K562 (cell line): Measurements from ENCODE around the gene BARD1. TPM values are rescaled to one million over a fixed set of nuclear protein-coding genes. Genes with fewer than 3 reads are reported as not detected.

Source experiments
- ATAC-seq: fragments of 200-7000 bp; cut with Tn5 transposase; 3 replicates; pipeline ENCODE4 v1.9.1; 2020; ENCODE audit warnings: moderate library complexity
- BruUV-seq: library from RNA; stranded (reverse); fragments of 400-500 nt; replicated peaks from 2 replicates; lab custom pipeline; 2021; lab: Mats Ljungman, UMichigan
- CTCF ChIA-PET: fragments of 300-600 bp; formaldehyde crosslinking; extraction: SDS; loops from one replicate; lab custom pipeline; 2021; ENCODE audit warnings: low intra/inter-chr PET ratio; lab: Yijun Ruan, JAX
- POLR2A ChIA-PET: fragments of 300-600, 350-650 bp; sonication (Branson Sonifier 250); formaldehyde crosslinking; extraction: SDS; loops from one replicate; lab custom pipeline; 2021; ENCODE audit warnings: antibody characterized with exemption, inconsistent platforms; lab: Yijun Ruan, JAX
- DNase-seq, 4 experiments: peaks; one replicate each; pipeline versions ENCODE4 v3.0.0 to v3.0.0-alpha.2; 2011 to 2018; ENCODE audit warnings: low spot score in 3 of 4, mixed read lengths in 3 of 4; ENCODE audit errors: extremely low read depth in 1 of 4
- FAIRE-seq: peaks from 2 replicates; lab custom pipeline; 2011; peaks lifted over from hg19 to GRCh38; lab: Jason Lieb, UNC
- H2AFZ ChIP-seq: 2 replicates; pipeline ENCODE4 v1.6.0; 2011; ENCODE audit warnings: low read depth, low read length, control low read depth, inconsistent platforms
- H3K27ac ChIP-seq: fragments of 200-600 bp; 3 replicates; pipeline ENCODE4 v1.8.0; 2011; ENCODE audit warnings: low read depth, mild to moderate bottlenecking, control low read depth, inconsistent platforms, low read length, moderate library complexity, mixed read lengths; ENCODE audit errors: extremely low read depth
- H3K27me3 ChIP-seq, 2 experiments: fragments of 300-600 bp in 1 of 2; 2 replicates in 1 of 2; 3 replicates in 1 of 2; pipeline versions ENCODE4 v1.6.0 to v1.8.0; 2011; ENCODE audit warnings: inconsistent platforms in 2 of 2, low read length in 2 of 2, mild to moderate bottlenecking in 1 of 2, mixed read lengths in 1 of 2, moderate library complexity in 1 of 2; ENCODE audit not compliant: control insufficient read depth in 2 of 2, insufficient read depth in 2 of 2
- H3K36me3 ChIP-seq: fragments of 300-600 bp; 3 replicates; pipeline ENCODE4 v1.8.0; 2011; ENCODE audit warnings: mild to moderate bottlenecking, low read length, inconsistent platforms; ENCODE audit not compliant: control insufficient read depth, insufficient read depth
- H3K4me1 ChIP-seq, 2 experiments: fragments of 200-600 bp in 1 of 2; replicated peaks in 1 of 2; 2 replicates in 1 of 2; 3 replicates in 1 of 2; pipeline versions ENCODE4 v1.5.1 to v1.8.0; 2011; ENCODE audit warnings: inconsistent platforms in 2 of 2, low read length in 2 of 2, mild to moderate bottlenecking in 1 of 2, mixed read lengths in 1 of 2, moderate library complexity in 1 of 2; ENCODE audit not compliant: control insufficient read depth in 2 of 2, insufficient read depth in 2 of 2
- H3K4me2 ChIP-seq: 2 replicates; pipeline ENCODE4 v1.6.1; 2011; ENCODE audit warnings: low read length, control low read depth, inconsistent platforms, mixed read lengths; ENCODE audit not compliant: insufficient read depth
- H3K4me3 ChIP-seq: fragments of 200-600 bp; sonication (generic), shearing (Covaris generic); 2 replicates; pipeline ENCODE4 v1.5.1; 2016; ENCODE audit warnings: control low read depth, inconsistent platforms
- H3K79me2 ChIP-seq: fragments of 200-600 bp; 3 replicates; pipeline ENCODE4 v1.8.0; 2011; ENCODE audit warnings: low read length, inconsistent platforms; ENCODE audit not compliant: control insufficient read depth, insufficient read depth
- H3K9ac ChIP-seq, 2 experiments: 2 replicates each; pipeline versions ENCODE4 v1.6.0 to v1.6.1; 2011; ENCODE audit warnings: low read depth in 2 of 2, low read length in 2 of 2, control low read depth in 1 of 2, inconsistent platforms in 1 of 2, mild to moderate bottlenecking in 1 of 2, mixed read lengths in 1 of 2; ENCODE audit not compliant: insufficient read depth in 1 of 2
- H3K9me1 ChIP-seq: one replicate; pipeline ENCODE4 v1.6.0; 2011; ENCODE audit warnings: inconsistent platforms, mild to moderate bottlenecking, low read length, moderate library complexity; ENCODE audit not compliant: control insufficient read depth, insufficient read depth
- H3K9me3 ChIP-seq: replicated peaks from 2 replicates; pipeline ENCODE4 v1.5.1; 2011; ENCODE audit warnings: low read depth, low read length, inconsistent platforms; ENCODE audit not compliant: control insufficient read depth, insufficient read depth
- H4K20me1 ChIP-seq: replicated peaks from 2 replicates; pipeline ENCODE4 v1.6.1; 2011; ENCODE audit warnings: low read length, inconsistent platforms, mixed read lengths; ENCODE audit not compliant: control insufficient read depth, insufficient read depth
- ILK ChIP-seq: fragments of 450-650 bp; IDR thresholded peaks from 2 replicates; pipeline ENCODE4 v1.6.1; 2016; ENCODE audit warnings: missing genetic modification characterization, low read depth, mild to moderate bottlenecking, missing compliant biosample characterization, moderate library complexity, borderline replicate concordance
- NR2C1 ChIP-seq, 2 experiments: fragments of 450-650 bp; IDR thresholded peaks; 2 replicates each; pipeline ENCODE4 v1.6.1; 2017; ENCODE audit warnings: mild to moderate bottlenecking in 2 of 2, antibody characterized with exemption in 1 of 2, inconsistent platforms in 1 of 2, missing compliant biosample characterization in 1 of 2, missing genetic modification characterization in 1 of 2
- NR4A1 ChIP-seq, 2 experiments: fragments of 250-450 bp in 1 of 2; fragments of 450-650 bp in 1 of 2; sonication (Bioruptor Pico) in 1 of 2; IDR thresholded peaks; 2 replicates each; pipeline versions ENCODE4 v1.4.0 to v1.6.1; 2016 to 2020; ENCODE audit warnings: mild to moderate bottlenecking in 2 of 2, missing compliant biosample characterization in 1 of 2, missing genetic modification characterization in 1 of 2, moderate library complexity in 1 of 2
- PHB2 ChIP-seq: fragments of 450-650 bp; IDR thresholded peaks from 2 replicates; pipeline ENCODE4 v1.6.1; 2017; ENCODE audit warnings: low read depth
- SIX5 ChIP-seq, 2 experiments: IDR thresholded peaks; 2 replicates each; pipeline ENCODE4 v1.6.1; 2011; ENCODE audit warnings: low read length in 2 of 2, borderline replicate concordance in 1 of 2, low read depth in 1 of 2, mild to moderate bottlenecking in 1 of 2, moderate library complexity in 1 of 2; ENCODE audit not compliant: insufficient read depth in 1 of 2
- ZNF12 ChIP-seq: sonication (generic); formaldehyde crosslinking; IDR thresholded peaks from 2 replicates; pipeline ENCODE4 v1.4.0; 2020; ENCODE audit warnings: mild to moderate bottlenecking, missing genetic modification reagents
- ZNF3 ChIP-seq: fragments of 250-450 bp; sonication (Bioruptor Pico); IDR thresholded peaks from 2 replicates; pipeline ENCODE4 v1.5.0; 2021; ENCODE audit warnings: mild to moderate bottlenecking, moderate library complexity
- ZNF707 ChIP-seq: fragments of 250-450 bp; sonication (Bioruptor Pico); conservative IDR thresholded peaks from 2 replicates; pipeline ENCODE4 v1.8.0; 2022; ENCODE audit warnings: inconsistent platforms, mild to moderate bottlenecking, moderate library complexity
- in situ Hi-C: fragments of 300-500 bp; cut with MboI; formaldehyde crosslinking; loops from 4 replicates; pipeline ENCODE4 v1.15.0; 2018; ENCODE audit warnings: inconsistent platforms, mixed read lengths
- intact Hi-C: fragments of 100-400 bp; cut with micrococcal nuclease; formaldehyde crosslinking; loops from 2 replicates; pipeline ENCODE4 v1.14.2; 2022
- polyA plus RNA-seq, 8 experiments: library from polyadenylated mRNA; depleted of rRNA in 4 of 8; stranded (reverse) in 5 of 8; unstranded in 3 of 8; fragments of >200 nt; fragmentation: Nextera tagmentation in 2 of 8; fragmentation: Illumina TruSeq in 1 of 8; extraction: Ambion mirVana in 2 of 8; extraction: Trizol in 1 of 8; gene quantifications; 2 replicates each; pipeline versions ENCODE4 v1.2.1 to v1.2.3, GENCODE V29; 2011 to 2014; ENCODE audit warnings: inconsistent platforms in 1 of 8, missing spikeins in 1 of 8
- total RNA-seq, 7 experiments: library from RNA; depleted of rRNA in 6 of 7; stranded (reverse); fragments of >200 nt in 6 of 7; fragmentation: Illumina TruSeq in 2 of 7; extraction: Trizol in 2 of 7; gene quantifications; 2 replicates each; pipeline versions ENCODE4 v1.2.1 to v1.2.3, GENCODE V29; 2011 to 2021; ENCODE audit warnings: low replicate concordance in 1 of 7
- TF ChIP-seq, protein P1 (sequence below), 2 experiments: fragments of 200-800 bp in 1 of 2; sonication (Bioruptor generic) in 1 of 2; sonication (generic) in 1 of 2; formaldehyde crosslinking in 1 of 2; IDR thresholded peaks in 1 of 2; conservative IDR thresholded peaks in 1 of 2; 2 replicates each; pipeline versions ENCODE4 v1.5.0 to v1.6.1; 2016 to 2020; ENCODE audit warnings: missing compliant biosample characterization in 1 of 2, missing genetic modification characterization in 1 of 2, missing genetic modification reagents in 1 of 2
- TF ChIP-seq, protein P2 (sequence below): fragments of 250-450 bp; sonication (Bioruptor Pico); IDR thresholded peaks from 2 replicates; pipeline ENCODE4 v1.8.0; 2021; ENCODE audit warnings: moderate library complexity, mild to moderate bottlenecking, inconsistent platforms

Gene BARD1
- total and polyA plus RNA-seq, 9 of the 15 experiments (the other 6 are each of a cell fraction or from before 2014, with no cell fraction given): 6.3 to 18.9 (median 11.3) TPM

DNA sequence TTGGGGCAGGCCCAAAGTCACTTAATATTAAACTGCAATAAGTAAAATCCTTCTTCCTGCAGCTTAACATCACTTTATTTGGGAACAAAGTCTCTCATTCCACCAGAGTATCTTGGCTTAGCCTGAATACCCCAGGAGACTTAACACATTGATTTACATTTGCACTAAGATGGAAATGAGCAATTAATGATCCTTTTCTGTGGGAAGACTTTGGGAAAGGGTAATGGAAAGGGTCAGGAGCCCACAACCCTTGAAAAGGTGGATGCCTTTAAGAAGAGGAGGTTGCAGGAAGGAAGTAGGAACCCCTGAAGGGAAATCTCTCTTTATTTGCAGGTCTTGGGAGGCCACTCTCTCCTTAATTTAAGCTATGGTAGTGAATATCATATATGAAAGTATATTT is 28.0 kb upstream of the BARD1 start:
- Histone ChIP-seq H3K9ac (no peak overlapping the region), H3K9me3 (no peaks in the 10 kb centered on the region), H3K4me1 (no peaks in the 10 kb centered on the region), H3K4me3 (no peak overlapping the region), H4K20me1 (no peaks in the 10 kb centered on the region), H3K4me2 (no peak overlapping the region), H3K27me3 (no peaks in the 10 kb centered on the region; a peak in 1 of 5 replicates), H3K27ac (no peak overlapping the region), H3K79me2 (no peaks in the 10 kb centered on the region), H3K36me3 (no peaks in the 10 kb centered on the region), H3K9me1 (no peaks in the 10 kb centered on the region), H2AFZ (no peak overlapping the region)
- intact Hi-C loops: no loop called here
- FAIRE-seq: no peak
- in situ Hi-C loops: no loop called here
- ATAC-seq: no peak
- DNase-seq: no peak
- ChIA-PET CTCF (no interaction called here), POLR2A (no interaction called here)
- no TSS peak for BruUV-seq
- no peak for TF ChIP-seq SIX5 (IDR thresholded peaks at IDR 0.05; ENCODE audit: borderline replicate concordance in 1 of 2, insufficient read depth in 1 of 2, low read depth in 1 of 2, low read length in 2 of 2)
- TF ChIP-seq, protein P1, sequence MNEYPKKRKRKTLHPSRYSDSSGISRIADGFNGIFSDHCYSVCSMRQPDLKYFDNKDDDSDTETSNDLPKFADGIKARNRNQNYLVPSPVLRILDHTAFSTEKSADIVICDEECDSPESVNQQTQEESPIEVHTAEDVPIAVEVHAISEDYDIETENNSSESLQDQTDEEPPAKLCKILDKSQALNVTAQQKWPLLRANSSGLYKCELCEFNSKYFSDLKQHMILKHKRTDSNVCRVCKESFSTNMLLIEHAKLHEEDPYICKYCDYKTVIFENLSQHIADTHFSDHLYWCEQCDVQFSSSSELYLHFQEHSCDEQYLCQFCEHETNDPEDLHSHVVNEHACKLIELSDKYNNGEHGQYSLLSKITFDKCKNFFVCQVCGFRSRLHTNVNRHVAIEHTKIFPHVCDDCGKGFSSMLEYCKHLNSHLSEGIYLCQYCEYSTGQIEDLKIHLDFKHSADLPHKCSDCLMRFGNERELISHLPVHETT (CRISPR knock-in tag; conservative IDR thresholded peaks at IDR 0.05 in 1 of 2, IDR thresholded peaks at IDR 0.05 in 1 of 2): no peak
- no peak for TF ChIP-seq NR2C1 (IDR thresholded peaks at IDR 0.05)
- TF ChIP-seq NR2C1 (tag; IDR thresholded peaks at IDR 0.05): no peak

DNA sequence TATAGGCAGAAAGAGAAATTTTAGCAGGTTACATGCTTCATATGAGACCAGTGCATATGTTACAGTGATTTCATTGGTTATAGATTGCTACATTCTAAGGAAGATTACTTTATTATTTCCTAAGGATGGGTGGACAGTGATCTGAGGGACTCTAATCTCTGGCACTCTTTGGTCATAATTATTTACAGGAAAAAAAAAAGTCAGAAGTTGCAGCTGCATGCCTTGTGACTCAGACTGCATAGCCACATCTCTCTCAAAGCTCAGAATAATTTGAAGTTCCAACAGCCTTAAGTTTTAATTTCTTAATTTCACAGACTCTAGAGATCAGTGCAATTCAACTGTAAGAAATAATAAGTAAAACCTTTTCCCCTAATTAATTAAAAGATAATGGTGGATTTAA is 27.1 kb upstream of the BARD1 start:
- H3K9me3 ChIP-seq: no peaks in the 10 kb centered on the region
- DNase-seq: no peak
- no TSS peak for BruUV-seq
- no peak overlapping the region for H2AFZ ChIP-seq
- ChIA-PET POLR2A (no interaction called here), CTCF (no interaction called here)
- H3K9ac ChIP-seq: no peak overlapping the region
- no peak for ATAC-seq
- intact Hi-C loops (no loop called here), in situ Hi-C loops (no loop called here)
- no peak overlapping the region for H3K4me3 ChIP-seq
- H4K20me1 ChIP-seq: no peaks in the 10 kb centered on the region
- no peaks in the 10 kb centered on the region for H3K36me3 ChIP-seq
- no peaks in the 10 kb centered on the region; a peak in 1 of 5 replicates for H3K27me3 ChIP-seq
- H3K27ac ChIP-seq: no peak overlapping the region
- no peak for FAIRE-seq
- H3K4me1 ChIP-seq: no peaks in the 10 kb centered on the region
- H3K9me1 ChIP-seq: no peaks in the 10 kb centered on the region
- H3K4me2 ChIP-seq: no peak overlapping the region
- no peaks in the 10 kb centered on the region for H3K79me2 ChIP-seq
- TF ChIP-seq ZNF707 (CRISPR knock-in tag) (no peak), ILK (tag) (no peak), ZNF12 (CRISPR knock-in tag) (no peak), PHB2 (no peak), ZNF3 (CRISPR knock-in tag) (no peak), NR4A1 (CRISPR knock-in tag; IDR thresholded peaks at IDR 0.05) (no peak), NR4A1 (tag; IDR thresholded peaks at IDR 0.05) (no peak)
- TF ChIP-seq, protein P2, sequence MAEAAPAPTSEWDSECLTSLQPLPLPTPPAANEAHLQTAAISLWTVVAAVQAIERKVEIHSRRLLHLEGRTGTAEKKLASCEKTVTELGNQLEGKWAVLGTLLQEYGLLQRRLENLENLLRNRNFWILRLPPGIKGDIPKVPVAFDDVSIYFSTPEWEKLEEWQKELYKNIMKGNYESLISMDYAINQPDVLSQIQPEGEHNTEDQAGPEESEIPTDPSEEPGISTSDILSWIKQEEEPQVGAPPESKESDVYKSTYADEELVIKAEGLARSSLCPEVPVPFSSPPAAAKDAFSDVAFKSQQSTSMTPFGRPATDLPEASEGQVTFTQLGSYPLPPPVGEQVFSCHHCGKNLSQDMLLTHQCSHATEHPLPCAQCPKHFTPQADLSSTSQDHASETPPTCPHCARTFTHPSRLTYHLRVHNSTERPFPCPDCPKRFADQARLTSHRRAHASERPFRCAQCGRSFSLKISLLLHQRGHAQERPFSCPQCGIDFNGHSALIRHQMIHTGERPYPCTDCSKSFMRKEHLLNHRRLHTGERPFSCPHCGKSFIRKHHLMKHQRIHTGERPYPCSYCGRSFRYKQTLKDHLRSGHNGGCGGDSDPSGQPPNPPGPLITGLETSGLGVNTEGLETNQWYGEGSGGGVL (CRISPR knock-in tag): no peak
